ENCODE data around the gene CLSTN2. TPM values are rescaled to one million over a fixed set of nuclear protein-coding genes. Genes with fewer than 3 reads are reported as not detected.
A peak's percentile ranks its signal among the peaks of the same experiment; 100 is the strongest.

Gene CLSTN2
- 1 to 10 TPM; 3.7 to 9.5 (median 7.4) TPM for total RNA-seq

- DNase-seq (ENCODE audit: extremely low spot score), result peak; percentile 83
- H3K9me3 ChIP-seq, result no peaks in the 10 kb centered on the region
- H3K4me1 ChIP-seq, result peaks cover 20 to 27% (median 24%) of the 10 kb centered on the region in 4 donors
- peaks cover 0 to 52% (median 18%) of the 10 kb centered on the region in 4 donors for H3K27me3 ChIP-seq
- TF ChIP-seq POLR2AphosphoS5 (IDR thresholded peaks at IDR 0.05) (peak in 1 of 2 donors; percentile 30), POLR2A (IDR thresholded peaks at IDR 0.05; ENCODE audit: low read depth) (no peak), CTCF (IDR thresholded peaks at IDR 0.05) (peak in 1 of 3 experiments; percentile 7)
- H3K4me3 ChIP-seq, result peak within 1 kb of the TSS; percentile 54 to 63 (median 56)
- intact Hi-C loops (cut with DNase I), result loop anchor here (10.0 kb wide), 1 partner anchor 930 kb away; no protein-coding TSS in a partner anchor
- WGBS, result 0% methylated on average over 17 of the region's 89 CpGs
- no peaks in the 10 kb centered on the region for H3K36me3 ChIP-seq
- peak within 1 kb of the TSS in 2 of 4 donors; percentile 2 to 44 for H3K27ac ChIP-seq (replicated peaks in 1 of 4)
Measured at GRCh38 chr3:139935016-139935865, at the start of gene CLSTN2. TSS of gene CLSTN2 (plus strand) at chr3:139935185.

GRCh38 chr3:139887431-139887830 lies 47.6 kb upstream of the CLSTN2 start:
- no peak overlapping the region for H3K27ac ChIP-seq (replicated peaks in 1 of 4)
- DNase-seq (ENCODE audit: extremely low spot score), result no peak
- no peak overlapping the region for H3K4me3 ChIP-seq
- H3K27me3 ChIP-seq, result no peaks in the 10 kb centered on the region
- no peaks in the 10 kb centered on the region for H3K4me1 ChIP-seq
- H3K36me3 ChIP-seq, result no peaks in the 10 kb centered on the region
- no peak for TF ChIP-seq POLR2AphosphoS5 (IDR thresholded peaks at IDR 0.05)
- TF ChIP-seq CTCF (IDR thresholded peaks at IDR 0.05), result no peak
- TF ChIP-seq POLR2A (IDR thresholded peaks at IDR 0.05; ENCODE audit: low read depth), result no peak
- no peak for TF ChIP-seq EP300 (IDR thresholded peaks at IDR 0.05)
- intact Hi-C loops (cut with DNase I), result no loop called here
- peaks cover 0 to 12% (median 10%) of the 10 kb centered on the region in 4 donors for H3K9me3 ChIP-seq

GRCh38 chr3:139888561-139889140 lies 46.3 kb upstream of the CLSTN2 start:
- Histone ChIP-seq H3K4me1 (no peaks in the 10 kb centered on the region), H3K27ac (replicated peaks in 1 of 4) (no peak overlapping the region), H3K9me3 (no peaks in the 10 kb centered on the region), H3K4me3 (no peak overlapping the region), H3K27me3 (no peaks in the 10 kb centered on the region), H3K36me3 (no peaks in the 10 kb centered on the region)
- TF ChIP-seq POLR2A (IDR thresholded peaks at IDR 0.05; ENCODE audit: low read depth) (no peak), POLR2AphosphoS5 (IDR thresholded peaks at IDR 0.05) (no peak), EP300 (IDR thresholded peaks at IDR 0.05) (no peak), CTCF (IDR thresholded peaks at IDR 0.05) (no peak)
- no peak for DNase-seq (ENCODE audit: extremely low spot score)
- intact Hi-C loops (cut with DNase I), result no loop called here
- WGBS, result 93% methylated on average over 2 of the region's 2 CpGs

GRCh38 chr3:139893267-139893962 lies 41.6 kb upstream of the CLSTN2 start:
- no peaks in the 10 kb centered on the region for H3K36me3 ChIP-seq
- no peaks in the 10 kb centered on the region for H3K4me1 ChIP-seq
- no peaks in the 10 kb centered on the region for H3K9me3 ChIP-seq
- no peak for TF ChIP-seq POLR2A (IDR thresholded peaks at IDR 0.05; ENCODE audit: low read depth)
- TF ChIP-seq CTCF (IDR thresholded peaks at IDR 0.05), result no peak
- no peak for TF ChIP-seq EP300 (IDR thresholded peaks at IDR 0.05)
- TF ChIP-seq POLR2AphosphoS5 (IDR thresholded peaks at IDR 0.05), result no peak
- intact Hi-C loops (cut with DNase I), result no loop called here
- no peak overlapping the region for H3K4me3 ChIP-seq
- WGBS, result 91% methylated on average over 2 of the region's 2 CpGs
- no peak for DNase-seq (ENCODE audit: extremely low spot score)
- H3K27ac ChIP-seq (replicated peaks in 1 of 4), result peak overlapping the region; percentile 47 to 69 (median 54)
- no peaks in the 10 kb centered on the region for H3K27me3 ChIP-seq

All from esophagus muscularis mucosa (tissue), 4 donors.